GM12873 (cell line): Measurements from ENCODE around the gene NARF.

Source experiments
- CTCF ChIP-seq: IDR thresholded peaks from 2 replicates; pipeline ENCODE4 v1.5.1; 2012; ENCODE audit warnings: low read depth, mild to moderate bottlenecking, moderate library complexity, low read length, control low read depth; ENCODE audit not compliant: insufficient read depth; ENCODE audit errors: missing control alignments

Gene NARF

GRCh38 chr17:82536512-82537201 is 78.1 kb downstream of the NARF start:
- no peak for TF ChIP-seq CTCF
